Neural cell (in vitro differentiated cells): ENCODE results near the gene RNASE11.

Experiments used
- EP300 ChIP-seq: fragments of 450-650 bp; conservative IDR thresholded peaks from 2 replicates; pipeline ENCODE4 v1.6.1; 2014; ENCODE audit warnings: antibody characterized with exemption, mild to moderate bottlenecking, moderate library complexity; ENCODE audit not compliant: poor library complexity, severe bottlenecking
- MXI1 ChIP-seq: fragments of 450-650 bp; conservative IDR thresholded peaks from 2 replicates; pipeline ENCODE4 v1.6.1; 2014; ENCODE audit warnings: antibody characterized with exemption, mild to moderate bottlenecking; ENCODE audit not compliant: poor library complexity, severe bottlenecking
- POLR2AphosphoS5 ChIP-seq: IDR thresholded peaks from 2 replicates; pipeline ENCODE4 v1.6.1; 2012
- TF ChIP-seq, protein P1 (sequence below): fragments of 450-650 bp; IDR thresholded peaks from 2 replicates; pipeline ENCODE4 v1.5.1; 2014; ENCODE audit warnings: antibody characterized with exemption, mild to moderate bottlenecking, moderate library complexity; ENCODE audit not compliant: poor library complexity, severe bottlenecking

DNA sequence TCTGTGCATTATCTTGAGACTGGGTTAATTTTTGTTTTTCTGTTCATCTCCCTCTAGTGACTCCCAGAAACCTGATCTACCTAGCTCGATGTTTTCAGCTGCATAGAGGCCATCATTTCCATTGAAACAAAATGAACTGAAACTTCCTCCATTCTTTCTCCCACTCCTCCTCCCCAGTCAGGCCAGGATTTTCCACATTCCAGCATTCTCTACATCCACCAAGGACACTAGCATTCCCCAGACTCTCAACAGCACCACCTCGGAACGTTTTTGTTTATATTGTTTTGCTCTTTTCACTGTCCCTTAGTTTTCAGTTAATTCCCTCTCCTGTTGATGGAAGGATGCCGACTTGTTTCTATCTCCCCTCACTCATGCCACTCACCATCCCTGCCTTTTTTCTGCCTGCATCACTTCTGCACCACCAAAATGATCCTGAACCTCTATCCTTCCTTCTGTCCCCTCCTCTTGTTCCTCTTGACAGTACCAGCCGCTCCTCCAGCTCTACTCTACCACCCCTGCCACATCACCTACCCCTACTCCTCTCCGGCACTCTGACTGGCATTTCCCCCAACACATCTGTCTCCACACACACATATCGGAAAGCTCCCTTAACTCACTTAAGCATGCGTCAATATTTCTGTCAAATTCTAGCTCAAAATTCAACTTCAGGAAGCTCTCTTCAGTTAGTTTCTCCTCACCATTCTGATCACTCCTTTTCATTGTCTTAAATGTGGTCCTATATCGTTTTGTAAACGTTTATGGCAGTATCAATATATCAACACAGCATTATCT lies 40.5 kb upstream of the RNASE11 start:
- TF ChIP-seq, protein P1, sequence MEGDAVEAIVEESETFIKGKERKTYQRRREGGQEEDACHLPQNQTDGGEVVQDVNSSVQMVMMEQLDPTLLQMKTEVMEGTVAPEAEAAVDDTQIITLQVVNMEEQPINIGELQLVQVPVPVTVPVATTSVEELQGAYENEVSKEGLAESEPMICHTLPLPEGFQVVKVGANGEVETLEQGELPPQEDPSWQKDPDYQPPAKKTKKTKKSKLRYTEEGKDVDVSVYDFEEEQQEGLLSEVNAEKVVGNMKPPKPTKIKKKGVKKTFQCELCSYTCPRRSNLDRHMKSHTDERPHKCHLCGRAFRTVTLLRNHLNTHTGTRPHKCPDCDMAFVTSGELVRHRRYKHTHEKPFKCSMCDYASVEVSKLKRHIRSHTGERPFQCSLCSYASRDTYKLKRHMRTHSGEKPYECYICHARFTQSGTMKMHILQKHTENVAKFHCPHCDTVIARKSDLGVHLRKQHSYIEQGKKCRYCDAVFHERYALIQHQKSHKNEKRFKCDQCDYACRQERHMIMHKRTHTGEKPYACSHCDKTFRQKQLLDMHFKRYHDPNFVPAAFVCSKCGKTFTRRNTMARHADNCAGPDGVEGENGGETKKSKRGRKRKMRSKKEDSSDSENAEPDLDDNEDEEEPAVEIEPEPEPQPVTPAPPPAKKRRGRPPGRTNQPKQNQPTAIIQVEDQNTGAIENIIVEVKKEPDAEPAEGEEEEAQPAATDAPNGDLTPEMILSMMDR: no peak
- no peak for TF ChIP-seq POLR2AphosphoS5
- TF ChIP-seq MXI1: no peak
- no peak for TF ChIP-seq EP300
